Stimulated activated CD4-positive, alpha-beta T cell treated with anti-CD3 and anti-CD28 coated beads, Interleukin-15, amount 100 ng/mL, for 24 hours (primary cell): ENCODE measurements around the gene VMP1.
"Not testable (repeated sequence)": the region's sequence is repeated elsewhere in the genome, so short reads cannot be mapped to it uniquely, and the experiment has no call there.

Source experiments
- DNase-seq: peaks from one replicate; pipeline ENCODE4 v3.0.0-alpha.2; 2020

The VMP1 gene

GRCh38 chr17:59814685-59815084 lies 107.2 kb downstream of the VMP1 start:
- DNase-seq, result no peak

GRCh38 chr17:59815965-59816364 lies 108.5 kb downstream of the VMP1 start:
- no peak for DNase-seq

- DNase-seq, result peak; percentile 70
These were observed 118.3 kb downstream of the VMP1 start for GRCh38 chr17:59825533-59826322.

- DNase-seq, result no peak
These were observed 119.4 kb downstream of the VMP1 start for GRCh38 chr17:59826706-59827453.

- no peak for DNase-seq
These were observed 120.4 kb downstream of the VMP1 start for GRCh38 chr17:59827721-59828477.

GRCh38 chr17:59828478-59828760 lies 121.0 kb downstream of the VMP1 start:
- no peak for DNase-seq

GRCh38 chr17:59828819-59829216 lies 121.4 kb downstream of the VMP1 start:
- peak; percentile 63 for DNase-seq

- DNase-seq, result peak; percentile 58
These were observed 122.0 kb downstream of the VMP1 start for GRCh38 chr17:59829217-59830006.

- DNase-seq, result peak; percentile 77
These were observed 122.7 kb downstream of the VMP1 start for GRCh38 chr17:59830007-59830630.

GRCh38 chr17:59830846-59831486 lies 123.5 kb downstream of the VMP1 start:
- DNase-seq, result peak; percentile 36

GRCh38 chr17:59832883-59833379 lies 125.5 kb downstream of the VMP1 start:
- no peak for DNase-seq

GRCh38 chr17:59837308-59838051 lies 130.0 kb downstream of the VMP1 start:
- peak; percentile 73 for DNase-seq

GRCh38 chr17:59838052-59838916 lies 130.8 kb downstream of the VMP1 start:
- DNase-seq, result peak; percentile 53

- no peak for DNase-seq
These were observed 132.3 kb downstream of the VMP1 start for GRCh38 chr17:59839651-59840328.

GRCh38 chr17:59840329-59841090 lies 133.1 kb downstream of the VMP1 start:
- peak; percentile 35 for DNase-seq

- DNase-seq, result peak; percentile 41
These were observed 133.8 kb downstream of the VMP1 start for GRCh38 chr17:59841091-59841881.

GRCh38 chr17:59841882-59842263 lies 134.4 kb downstream of the VMP1 start:
- not testable (repeated sequence) for DNase-seq
